NB4 (cell line): Measurements from ENCODE around the gene SSH2.

Experiments used
- DNase-seq: peaks from one replicate; pipeline ENCODE4 v3.0.0; 2010; ENCODE audit warnings: low read depth
- H3K4me3 ChIP-seq: one replicate; pipeline ENCODE4 v1.5.1; 2011; ENCODE audit warnings: mild to moderate bottlenecking, low read depth, low read length, moderate library complexity
- MYC ChIP-seq: IDR thresholded peaks from 2 replicates; pipeline ENCODE4 v1.6.1; 2011; ENCODE audit warnings: low read depth, low read length
- POLR2A ChIP-seq: IDR thresholded peaks from 2 replicates; pipeline ENCODE4 v1.6.1; 2011; ENCODE audit warnings: mild to moderate bottlenecking; ENCODE audit not compliant: insufficient read length; ENCODE audit errors: extremely low read depth
- TF ChIP-seq, protein P1 (sequence below): IDR thresholded peaks from 2 replicates; pipeline ENCODE4 v1.6.1; 2011; ENCODE audit warnings: low read depth, low read length
- TF ChIP-seq, protein P2 (sequence below): IDR thresholded peaks from one replicate; pipeline ENCODE4 v1.5.1; 2012; ENCODE audit warnings: low read depth, low read length

SSH2 gene

GRCh38 chr17:29847118-29847517 lies 82.9 kb downstream of the SSH2 start:
- H3K4me3 ChIP-seq: no peak overlapping the region
- TF ChIP-seq MYC: no peak
- TF ChIP-seq POLR2A: no peak
- TF ChIP-seq, protein P1, sequence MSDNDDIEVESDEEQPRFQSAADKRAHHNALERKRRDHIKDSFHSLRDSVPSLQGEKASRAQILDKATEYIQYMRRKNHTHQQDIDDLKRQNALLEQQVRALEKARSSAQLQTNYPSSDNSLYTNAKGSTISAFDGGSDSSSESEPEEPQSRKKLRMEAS: no peak
- TF ChIP-seq, protein P2, sequence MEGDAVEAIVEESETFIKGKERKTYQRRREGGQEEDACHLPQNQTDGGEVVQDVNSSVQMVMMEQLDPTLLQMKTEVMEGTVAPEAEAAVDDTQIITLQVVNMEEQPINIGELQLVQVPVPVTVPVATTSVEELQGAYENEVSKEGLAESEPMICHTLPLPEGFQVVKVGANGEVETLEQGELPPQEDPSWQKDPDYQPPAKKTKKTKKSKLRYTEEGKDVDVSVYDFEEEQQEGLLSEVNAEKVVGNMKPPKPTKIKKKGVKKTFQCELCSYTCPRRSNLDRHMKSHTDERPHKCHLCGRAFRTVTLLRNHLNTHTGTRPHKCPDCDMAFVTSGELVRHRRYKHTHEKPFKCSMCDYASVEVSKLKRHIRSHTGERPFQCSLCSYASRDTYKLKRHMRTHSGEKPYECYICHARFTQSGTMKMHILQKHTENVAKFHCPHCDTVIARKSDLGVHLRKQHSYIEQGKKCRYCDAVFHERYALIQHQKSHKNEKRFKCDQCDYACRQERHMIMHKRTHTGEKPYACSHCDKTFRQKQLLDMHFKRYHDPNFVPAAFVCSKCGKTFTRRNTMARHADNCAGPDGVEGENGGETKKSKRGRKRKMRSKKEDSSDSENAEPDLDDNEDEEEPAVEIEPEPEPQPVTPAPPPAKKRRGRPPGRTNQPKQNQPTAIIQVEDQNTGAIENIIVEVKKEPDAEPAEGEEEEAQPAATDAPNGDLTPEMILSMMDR: no peak
- no peak for DNase-seq

- no peak overlapping the region for H3K4me3 ChIP-seq
- DNase-seq: no peak
- TF ChIP-seq, protein P1: no peak
- TF ChIP-seq MYC (no peak), POLR2A (no peak)
- TF ChIP-seq, protein P2: no peak
Observed at GRCh38 chr17:29846298-29846697, 83.7 kb downstream of the SSH2 start.

DNA sequence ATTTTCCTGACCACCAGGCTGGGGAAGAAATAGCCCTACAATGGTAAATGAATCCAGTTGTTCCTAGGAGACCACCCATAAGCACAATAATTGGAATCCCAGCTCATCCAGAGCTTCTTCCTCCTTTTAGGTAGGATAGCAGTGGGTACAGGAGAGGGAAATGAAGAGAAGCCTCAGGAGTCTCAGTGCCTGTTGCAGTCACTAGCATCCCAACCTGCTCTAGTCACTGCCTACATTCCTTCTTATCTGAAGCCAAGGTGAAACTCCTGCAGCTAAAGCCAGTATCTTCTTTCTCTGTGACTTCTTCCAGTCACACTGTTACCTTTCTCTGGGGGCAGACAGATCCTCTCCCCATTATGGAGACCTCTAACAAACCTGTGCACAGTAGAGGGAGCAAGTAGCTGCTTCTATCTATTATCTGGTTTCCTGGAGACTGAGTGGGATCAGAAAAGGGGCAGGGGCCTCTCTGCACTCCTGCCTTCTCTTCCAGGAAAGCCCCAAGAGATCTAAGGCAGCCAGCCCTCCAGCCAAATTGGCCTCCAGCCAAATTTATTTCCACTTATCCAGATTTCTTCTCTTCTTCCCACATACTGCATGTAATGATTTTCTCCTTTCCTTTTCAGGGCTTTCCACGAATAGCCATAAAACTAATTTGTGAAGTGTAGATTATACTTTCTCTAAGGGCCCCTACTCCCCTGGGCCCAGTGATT lies 85.5 kb downstream of the SSH2 start:
- DNase-seq: no peak
- TF ChIP-seq POLR2A (no peak), MYC (no peak)
- TF ChIP-seq, protein P1: no peak
- TF ChIP-seq, protein P2: no peak

GRCh38 chr17:29840884-29841283 lies 89.1 kb downstream of the SSH2 start:
- no peak overlapping the region for H3K4me3 ChIP-seq
- DNase-seq: no peak
- TF ChIP-seq, protein P2: no peak
- TF ChIP-seq, protein P1: no peak
- TF ChIP-seq POLR2A (no peak), MYC (no peak)

More for the DNA sequence above, 85.5 kb downstream of the SSH2 start:
- no peak overlapping the region for H3K4me3 ChIP-seq

DNA sequence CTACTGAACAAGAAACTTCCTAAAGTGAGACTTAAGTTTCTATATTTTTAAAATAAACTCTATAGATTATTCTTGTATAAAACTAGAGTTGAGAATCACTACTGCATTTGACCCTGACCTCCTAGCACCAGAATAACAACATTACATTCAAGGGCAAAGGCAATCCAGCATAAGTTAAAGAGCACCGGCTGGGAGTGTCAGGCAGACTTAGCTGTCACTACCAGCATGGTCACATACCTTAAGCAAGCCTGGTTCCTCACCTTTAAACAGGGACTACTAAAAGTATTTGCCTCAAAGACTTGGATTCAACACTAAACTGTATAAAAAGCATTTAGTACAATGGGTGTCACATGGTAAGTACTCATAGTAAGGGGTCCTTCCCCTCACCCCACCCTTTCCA lies 90.4 kb downstream of the SSH2 start:
- no peak overlapping the region for H3K4me3 ChIP-seq
- TF ChIP-seq MYC (no peak), POLR2A (no peak)
- TF ChIP-seq, protein P2: no peak
- TF ChIP-seq, protein P1: no peak
- no peak for DNase-seq

- no peak for DNase-seq
- TF ChIP-seq, protein P2: no peak
- TF ChIP-seq MYC (no peak), POLR2A (no peak)
- TF ChIP-seq, protein P1: no peak
- H3K4me3 ChIP-seq: no peak overlapping the region
Observed at GRCh38 chr17:29838961-29839360, 91.1 kb downstream of the SSH2 start.
